ENCODE results near the gene SP1. TPM values are rescaled to one million over a fixed set of nuclear protein-coding genes. Genes with fewer than 3 reads are reported as not detected.
A peak's percentile ranks its signal among the peaks of the same experiment; 100 is the strongest.
"Not testable (repeated sequence)": the region's sequence is repeated elsewhere in the genome, so short reads cannot be mapped to it uniquely, and the experiment has no call there.

SP1 gene
- total and polyA plus RNA-seq, 2 donors (not counting 1 experiment from before 2014, with no cell fraction given), result 26.0 to 129 TPM

GRCh38 chr12:53443955-53444354 is 64.0 kb downstream of the SP1 start:
- Mint-ChIP-seq H3K4me3 (peak overlapping the region; percentile 30), H3K4me1 (peaks cover 43% of the 10 kb centered on the region), H3K27me3 (no peaks in the 10 kb centered on the region)

GRCh38 chr12:53444593-53445325 is 64.8 kb downstream of the SP1 start:
- H3K9me3 Mint-ChIP-seq (ENCODE audit: insufficient read depth); DNase-seq; H3K4me3 ChIP-seq (ENCODE audit: control extremely low read depth in 1 of 5, extremely low read depth in 1 of 5, insufficient read depth in 1 of 5, low read depth in 2 of 5, low read length in 4 of 5); H2AFZ ChIP-seq (ENCODE audit: insufficient read depth, low read depth, low read length, poor library complexity, severe bottlenecking); H3K27ac ChIP-seq (ENCODE audit: low read length in 2 of 2); H3K27me3 Mint-ChIP-seq; POLR2A ChIA-PET; H3K27me3 ChIP-seq (replicated peaks in 1 of 4; ENCODE audit: control extremely low read depth in 1 of 4, control insufficient read depth in 3 of 4, insufficient read depth in 4 of 4, low read length in 3 of 4); ATAC-seq (ENCODE audit: low read depth); H3K9ac ChIP-seq (ENCODE audit: low read length); H3K9me3 ChIP-seq (ENCODE audit: control extremely low read depth in 1 of 3, control insufficient read depth in 2 of 3, insufficient read depth in 1 of 3, low read length in 2 of 3); H3K4me2 ChIP-seq (replicated peaks; ENCODE audit: low read depth, low read length, poor library complexity, severe bottlenecking); CTCF ChIA-PET: not testable (repeated sequence)
- peaks cover 30% of the 10 kb centered on the region for H3K79me2 ChIP-seq (ENCODE audit: control insufficient read depth, insufficient read depth, low read length)
- peak overlapping the region; percentile 37 for H3K27ac Mint-ChIP-seq
- H4K20me1 ChIP-seq (ENCODE audit: control insufficient read depth, insufficient read depth, low read length, poor library complexity, severe bottlenecking), result peaks cover 46% of the 10 kb centered on the region
- intact Hi-C loops (cut with micrococcal nuclease), result loop anchor here (5.0 kb wide), 1 partner anchor 392 kb away; the partner anchor contains the start of gene TNS2
- H3K4me3 Mint-ChIP-seq, result peak overlapping the region; percentile 23
- peaks cover 40% of the 10 kb centered on the region for H3K4me1 Mint-ChIP-seq
- H3K36me3 ChIP-seq (replicated peaks in 1 of 2; ENCODE audit: control extremely low read depth in 1 of 2, control insufficient read depth in 1 of 2, extremely low read depth in 1 of 2, insufficient read depth in 2 of 2, low read length in 1 of 2), result peaks cover 1 to 36% of the 10 kb centered on the region in 2 experiments
- H3K4me1 ChIP-seq (ENCODE audit: control insufficient read depth in 2 of 2, insufficient read depth in 2 of 2, low read length in 2 of 2), result peaks cover 21 to 25% of the 10 kb centered on the region in 2 donors
- WGBS (ENCODE audit: insufficient coverage), result 98% methylated on average over 4 of the region's 11 CpGs

More at GRCh38 chr12:53443955-53444354, 64.0 kb downstream of the SP1 start:
- DNase-seq (no peak), ATAC-seq (ENCODE audit: low read depth) (no peak)
- ChIA-PET CTCF (no interaction called here), POLR2A (no interaction called here)
- intact Hi-C loops (cut with micrococcal nuclease), result loop anchor here (5.0 kb wide), 1 partner anchor 392 kb away; the partner anchor contains the start of gene TNS2
- Mint-ChIP-seq H3K27ac (peak overlapping the region; percentile 73), H3K9me3 (ENCODE audit: insufficient read depth) (no peaks in the 10 kb centered on the region)
- H3K4me3 ChIP-seq (ENCODE audit: control extremely low read depth in 1 of 5, extremely low read depth in 1 of 5, insufficient read depth in 1 of 5, low read depth in 2 of 5, low read length in 4 of 5), result no peak overlapping the region
- peaks cover 30% of the 10 kb centered on the region for H3K79me2 ChIP-seq (ENCODE audit: control insufficient read depth, insufficient read depth, low read length)
- H3K27me3 ChIP-seq (replicated peaks in 1 of 4; ENCODE audit: control extremely low read depth in 1 of 4, control insufficient read depth in 3 of 4, insufficient read depth in 4 of 4, low read length in 3 of 4), result no peaks in the 10 kb centered on the region
- H3K27ac ChIP-seq (ENCODE audit: low read length in 2 of 2), result peak overlapping the region in 1 of 2 donors; percentile 93
- WGBS (ENCODE audit: insufficient coverage), result no CpG with 5 or more reads among the region's 4 CpGs
- no peak for TF ChIP-seq EZH2 (IDR thresholded peaks at IDR 0.05; ENCODE audit: borderline replicate concordance, insufficient read depth, low read depth, low read length, poor library complexity, severe bottlenecking)
- TF ChIP-seq CTCF (IDR thresholded peaks at IDR 0.05), result no peak
- H3K4me1 ChIP-seq (ENCODE audit: control insufficient read depth in 2 of 2, insufficient read depth in 2 of 2, low read length in 2 of 2), result peaks cover 21 to 25% of the 10 kb centered on the region in 2 donors
- no peak overlapping the region for H2AFZ ChIP-seq (ENCODE audit: insufficient read depth, low read depth, low read length, poor library complexity, severe bottlenecking)
- no peaks in the 10 kb centered on the region for H3K9me3 ChIP-seq (ENCODE audit: control extremely low read depth in 1 of 3, control insufficient read depth in 2 of 3, insufficient read depth in 1 of 3, low read length in 2 of 3)
- H3K9ac ChIP-seq (ENCODE audit: low read length), result no peak overlapping the region
- H3K4me2 ChIP-seq (replicated peaks; ENCODE audit: low read depth, low read length, poor library complexity, severe bottlenecking), result peak overlapping the region; percentile 7
- peaks cover 46% of the 10 kb centered on the region for H4K20me1 ChIP-seq (ENCODE audit: control insufficient read depth, insufficient read depth, low read length, poor library complexity, severe bottlenecking)
- H3K36me3 ChIP-seq (replicated peaks in 1 of 2; ENCODE audit: control extremely low read depth in 1 of 2, control insufficient read depth in 1 of 2, extremely low read depth in 1 of 2, insufficient read depth in 2 of 2, low read length in 1 of 2), result peaks cover 1 to 36% of the 10 kb centered on the region in 2 experiments
